GM18499 (cell line): ENCODE results near the gene TIGD6.
"Not testable (repeated sequence)": the region's sequence is repeated elsewhere in the genome, so short reads cannot be mapped to it uniquely, and the experiment has no call there.

Experiments
- ATAC-seq: cut with Tn5 transposase; IDR thresholded peaks from one replicate; pipeline ENCODE4 v1.9.1; 2021; ENCODE audit warnings: moderate number of reproducible peaks; ENCODE audit not compliant: insufficient read depth, unreplicated experiment

The TIGD6 gene

DNA sequence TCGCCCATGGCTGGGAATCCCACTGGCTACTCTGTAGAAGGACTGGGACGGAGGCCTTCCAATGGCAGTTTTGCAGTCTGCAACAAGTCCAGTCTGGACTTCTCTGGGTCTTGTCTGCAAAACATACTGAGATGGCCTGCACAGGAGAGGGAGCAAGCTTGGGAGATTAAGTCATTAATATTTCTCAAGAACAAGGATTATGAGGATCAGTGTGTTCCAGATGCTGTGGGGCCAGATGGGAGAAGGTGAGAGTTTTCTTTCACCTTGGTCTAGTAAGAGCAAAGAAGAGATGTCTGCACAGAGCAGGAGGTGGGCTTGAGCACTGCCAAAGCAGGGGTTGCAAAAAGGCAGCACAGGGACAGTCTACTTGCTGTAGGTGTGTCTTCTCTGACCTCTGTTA lies 55.8 kb downstream of the TIGD6 start, which contains the start of gene PDE6A:
Gene PDE6A (minus strand): TSS at position 128 of the 400 bp plus-strand sequence. CDS start 120 bp downstream, at position 8.
- no peak for ATAC-seq

DNA sequence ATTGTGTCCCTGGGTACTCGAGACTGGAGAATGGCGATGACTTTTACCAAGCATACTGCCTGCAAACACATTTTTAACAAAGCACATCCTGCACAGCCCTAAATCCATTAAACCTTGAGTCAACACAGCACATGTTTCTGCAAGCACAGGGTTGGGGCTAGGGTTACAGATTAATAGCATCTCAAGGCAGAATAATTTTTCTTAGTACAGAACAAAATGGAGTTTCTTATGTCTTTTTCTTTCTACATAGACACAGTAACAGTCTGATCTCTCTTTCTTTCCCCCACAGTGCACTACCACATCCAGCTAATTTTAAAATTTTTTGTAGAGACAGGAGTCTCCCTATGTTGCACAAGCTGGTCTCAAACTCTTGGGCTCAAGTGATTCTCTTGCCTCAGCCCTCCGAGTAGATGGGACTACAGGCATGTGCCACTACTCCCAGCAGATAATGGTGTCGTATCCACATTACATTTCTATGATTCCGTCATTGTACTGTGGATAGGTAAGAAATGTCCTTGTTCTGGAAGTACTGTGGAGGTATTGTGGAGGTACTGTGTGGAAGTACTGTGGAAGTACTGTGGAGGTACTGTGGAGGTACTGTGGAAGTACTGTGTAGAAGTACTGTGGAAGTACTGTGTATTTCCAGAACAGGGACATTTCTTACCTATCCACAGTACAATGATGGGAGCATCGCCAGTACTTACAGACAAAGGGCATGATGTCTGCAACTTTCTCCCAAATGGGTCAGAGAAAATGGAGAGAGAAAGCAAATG lies 57.1 kb downstream of the TIGD6 start:
- not testable (repeated sequence) for ATAC-seq
